ENCODE data around the gene LIPT2.
"Not testable (repeated sequence)": the region's sequence is repeated elsewhere in the genome, so short reads cannot be mapped to it uniquely, and the experiment has no call there.

Gene LIPT2

GRCh38 chr11:74492974-74493790 lies at the start of gene LIPT2:
LIPT2 (minus strand) TSS chr11:74493724; CDS start chr11:74493703, 21 bp downstream.
- peak; percentile 94 to 99 for DNase-seq (ENCODE audit: low read depth in 2 of 2)

GRCh38 chr11:74541466-74541865 lies 47.9 kb upstream of the LIPT2 start:
- DNase-seq (ENCODE audit: low read depth in 2 of 2): no peak

GRCh38 chr11:74540270-74540669 lies 46.7 kb upstream of the LIPT2 start:
- DNase-seq (ENCODE audit: low read depth in 2 of 2): no peak

- no peak for DNase-seq (ENCODE audit: low read depth in 2 of 2)
Measured at GRCh38 chr11:74538680-74539079, 45.2 kb upstream of the LIPT2 start.

- DNase-seq (ENCODE audit: low read depth in 2 of 2): no peak
Measured at GRCh38 chr11:74535371-74536160, 42.0 kb upstream of the LIPT2 start.

GRCh38 chr11:74534946-74535275 lies 41.4 kb upstream of the LIPT2 start:
- not testable (repeated sequence) for DNase-seq (ENCODE audit: low read depth in 2 of 2)

GRCh38 chr11:74534216-74534945 lies 40.9 kb upstream of the LIPT2 start:
- DNase-seq (ENCODE audit: low read depth in 2 of 2): no peak

GRCh38 chr11:74533421-74533820 lies 39.9 kb upstream of the LIPT2 start:
- DNase-seq (ENCODE audit: low read depth in 2 of 2): no peak

GRCh38 chr11:74532501-74533246 lies 39.1 kb upstream of the LIPT2 start:
- DNase-seq (ENCODE audit: low read depth in 2 of 2): no peak

- no peak for DNase-seq (ENCODE audit: low read depth in 2 of 2)
Measured at GRCh38 chr11:74524978-74525377, 31.5 kb upstream of the LIPT2 start.

- DNase-seq (ENCODE audit: low read depth in 2 of 2): no peak
Measured at GRCh38 chr11:74524501-74524900, 31.0 kb upstream of the LIPT2 start.

GRCh38 chr11:74522776-74523175 lies 29.3 kb upstream of the LIPT2 start:
- DNase-seq (ENCODE audit: low read depth in 2 of 2): no peak

GRCh38 chr11:74521666-74522252 lies 28.2 kb upstream of the LIPT2 start:
- no peak for DNase-seq (ENCODE audit: low read depth in 2 of 2)

GRCh38 chr11:74520927-74521665 lies 27.6 kb upstream of the LIPT2 start:
- no peak for DNase-seq (ENCODE audit: low read depth in 2 of 2)

- no peak for DNase-seq (ENCODE audit: low read depth in 2 of 2)
Measured at GRCh38 chr11:74520316-74520715, 26.8 kb upstream of the LIPT2 start.

GRCh38 chr11:74519710-74520109 lies 26.2 kb upstream of the LIPT2 start:
- DNase-seq (ENCODE audit: low read depth in 2 of 2): no peak

GRCh38 chr11:74517592-74517991 lies 24.1 kb upstream of the LIPT2 start:
- DNase-seq (ENCODE audit: low read depth in 2 of 2): not testable (repeated sequence)

- no peak for DNase-seq (ENCODE audit: low read depth in 2 of 2)
Measured at GRCh38 chr11:74507582-74507981, 14.1 kb upstream of the LIPT2 start.

- DNase-seq (ENCODE audit: low read depth in 2 of 2): no peak
Measured at GRCh38 chr11:74506823-74507222, 13.3 kb upstream of the LIPT2 start.

- no peak for DNase-seq (ENCODE audit: low read depth in 2 of 2)
Measured at GRCh38 chr11:74505911-74506310, 12.4 kb upstream of the LIPT2 start.
